Cardiac fibroblast (primary cell): Measurements from ENCODE around the gene CCDC6.

ENCODE experiments used
- DNase-seq, 2 donors: peaks; one replicate each; pipeline versions ENCODE4 v3.0.0 to v3.0.0-alpha.2; 2010; ENCODE audit warnings: low read depth in 2 of 2
- H3K4me3 ChIP-seq, 2 donors: replicated peaks in 1 of 2; 1 replicate in 1 of 2; 2 replicates in 1 of 2; pipeline ENCODE4 v1.5.1; 2011; ENCODE audit warnings: low read depth in 2 of 2, low read length in 2 of 2, mild to moderate bottlenecking in 2 of 2, moderate library complexity in 1 of 2
- CTCF ChIP-seq: IDR thresholded peaks from one replicate; pipeline ENCODE4 v1.5.1; 2011; ENCODE audit warnings: low read depth, mild to moderate bottlenecking, low read length, inconsistent platforms

Gene CCDC6

GRCh38 chr10:59781511-59781910 lies 124.8 kb downstream of the CCDC6 start:
- no peak for DNase-seq
- no peak for TF ChIP-seq CTCF
- H3K4me3 ChIP-seq: no peak overlapping the region

GRCh38 chr10:59779756-59780533 lies 126.4 kb downstream of the CCDC6 start:
- no peak overlapping the region for H3K4me3 ChIP-seq
- TF ChIP-seq CTCF: no peak
- DNase-seq: peak in 1 of 2 donors; percentile 39

- no peak overlapping the region for H3K4me3 ChIP-seq
- DNase-seq: no peak
- TF ChIP-seq CTCF: no peak
Measured at GRCh38 chr10:59774451-59774850, 131.9 kb downstream of the CCDC6 start.

- no peak for TF ChIP-seq CTCF
- DNase-seq: no peak
- H3K4me3 ChIP-seq: no peak overlapping the region
Measured at GRCh38 chr10:59773088-59773487, 133.3 kb downstream of the CCDC6 start.

- no peak overlapping the region for H3K4me3 ChIP-seq
- DNase-seq: no peak
- TF ChIP-seq CTCF: no peak
Measured at GRCh38 chr10:59771162-59771807, 135.1 kb downstream of the CCDC6 start.

GRCh38 chr10:59770689-59771088 lies 135.7 kb downstream of the CCDC6 start:
- no peak for TF ChIP-seq CTCF
- no peak overlapping the region for H3K4me3 ChIP-seq
- DNase-seq: no peak
